ENCODE data around the gene SLC29A3. TPM values are rescaled to one million over a fixed set of nuclear protein-coding genes. Genes with fewer than 3 reads are reported as not detected.

SLC29A3 gene
- total RNA-seq, 120 experiments from 2014 or later, result 5.1 to 15.4 (median 9.2) TPM

Other genes with a start within 250 kb of the SLC29A3 start
- 10 to 100 TPM; 12.3 to 77.7 (median 23.7) TPM for gene UNC5B, start 106.7 kb upstream of the SLC29A3 start, total RNA-seq
- gene CDH23, start 77.7 kb downstream of the SLC29A3 start, total RNA-seq, result 10 to 100 TPM in 60 of 120 experiments, 1 to 10 TPM in 60; 4.3 to 25.8 (median 10.1) TPM

Data from dorsolateral prefrontal cortex (tissue), 118 donors.